Measurements from ENCODE around the gene SHISA9.
"Not testable (repeated sequence)": the region's sequence is repeated elsewhere in the genome, so short reads cannot be mapped to it uniquely, and the experiment has no call there.

Gene SHISA9

GRCh38 chr16:12900599-12901203 is 697 bp upstream of the SHISA9 start:
- DNase-seq, result no peak

GRCh38 chr16:12901204-12901596 is 198 bp upstream of the SHISA9 start:
- DNase-seq, result peak; percentile 32

GRCh38 chr16:12902511-12903372 is 1.3 kb downstream of the SHISA9 start:
- DNase-seq, result no peak

- DNase-seq, result no peak
Measured at GRCh38 chr16:12903407-12904328, 2.3 kb downstream of the SHISA9 start.

- no peak for DNase-seq
Measured at GRCh38 chr16:12904329-12904671, 2.9 kb downstream of the SHISA9 start.

- no peak for DNase-seq
Measured at GRCh38 chr16:12906271-12906670, 4.9 kb downstream of the SHISA9 start.

GRCh38 chr16:12906765-12907516 is 5.5 kb downstream of the SHISA9 start:
- no peak for DNase-seq

- DNase-seq, result no peak
Measured at GRCh38 chr16:12907670-12908233, 6.4 kb downstream of the SHISA9 start.

- no peak for DNase-seq
Measured at GRCh38 chr16:12917246-12917645, 15.8 kb downstream of the SHISA9 start.

- DNase-seq, result no peak
Measured at GRCh38 chr16:12917653-12918052, 16.3 kb downstream of the SHISA9 start.

- DNase-seq, result no peak
Measured at GRCh38 chr16:12920739-12921138, 19.3 kb downstream of the SHISA9 start.

GRCh38 chr16:12923640-12924039 is 22.2 kb downstream of the SHISA9 start:
- DNase-seq, result not testable (repeated sequence)

GRCh38 chr16:12925026-12925800 is 23.8 kb downstream of the SHISA9 start:
- DNase-seq, result no peak

- DNase-seq, result no peak
Measured at GRCh38 chr16:12927591-12927990, 26.2 kb downstream of the SHISA9 start.

- no peak for DNase-seq
Measured at GRCh38 chr16:12930881-12931280, 29.5 kb downstream of the SHISA9 start.

GRCh38 chr16:12936391-12936790 is 35.0 kb downstream of the SHISA9 start:
- no peak for DNase-seq

- no peak for DNase-seq
Measured at GRCh38 chr16:12941896-12942295, 40.5 kb downstream of the SHISA9 start.

GRCh38 chr16:12942861-12943260 is 41.5 kb downstream of the SHISA9 start:
- DNase-seq, result no peak

- no peak for DNase-seq
Measured at GRCh38 chr16:12944300-12944699, 42.9 kb downstream of the SHISA9 start.

GRCh38 chr16:12951392-12951791 is 50.0 kb downstream of the SHISA9 start:
- no peak for DNase-seq

GRCh38 chr16:12951976-12952375 is 50.6 kb downstream of the SHISA9 start:
- DNase-seq, result no peak

- DNase-seq, result no peak
Measured at GRCh38 chr16:12958366-12958765, 57.0 kb downstream of the SHISA9 start.

Measured in NCI-H510A (cell line).